8988T (cell line): ENCODE measurements around the gene DNM3.
A peak's percentile ranks its signal among the peaks of the same experiment; 100 is the strongest.
"Not testable (repeated sequence)": the region's sequence is repeated elsewhere in the genome, so short reads cannot be mapped to it uniquely, and the experiment has no call there.

Source experiments
- DNase-seq: peaks from one replicate; pipeline ENCODE4 v3.0.0; 2011

DNM3 gene

GRCh38 chr1:172404121-172404520 is 562.8 kb downstream of the DNM3 start:
- no peak for DNase-seq

GRCh38 chr1:172405912-172406311 is 564.6 kb downstream of the DNM3 start:
- DNase-seq, result no peak

- no peak for DNase-seq
These were observed 565.7 kb downstream of the DNM3 start for GRCh38 chr1:172406968-172407367.

- DNase-seq, result no peak
These were observed 567.7 kb downstream of the DNM3 start for GRCh38 chr1:172408958-172409357.

GRCh38 chr1:172410027-172410426 is 568.7 kb downstream of the DNM3 start:
- no peak for DNase-seq

GRCh38 chr1:172411791-172412338 is 570.6 kb downstream of the DNM3 start:
- DNase-seq, result no peak

- no peak for DNase-seq
These were observed 573.0 kb downstream of the DNM3 start for GRCh38 chr1:172414331-172414730.

- no peak for DNase-seq
These were observed 575.3 kb downstream of the DNM3 start for GRCh38 chr1:172416496-172417035.

- DNase-seq, result no peak
These were observed 576.3 kb downstream of the DNM3 start for GRCh38 chr1:172417557-172417956.

- no peak for DNase-seq
These were observed 579.1 kb downstream of the DNM3 start, which contains the start of gene C1orf105 for GRCh38 chr1:172420385-172420784. Gene C1orf105 (plus strand): TSS chr1:172420685. CDS start chr1:172420886, 201 bp downstream.

- no peak for DNase-seq
These were observed 580.8 kb downstream of the DNM3 start for GRCh38 chr1:172421974-172422604.

GRCh38 chr1:172423336-172423735 is 582.0 kb downstream of the DNM3 start:
- no peak for DNase-seq

- no peak for DNase-seq
These were observed 584.0 kb downstream of the DNM3 start for GRCh38 chr1:172425339-172425738.

GRCh38 chr1:172427191-172427590 is 585.9 kb downstream of the DNM3 start:
- no peak for DNase-seq

- DNase-seq, result no peak
These were observed 588.2 kb downstream of the DNM3 start for GRCh38 chr1:172429331-172430127.

GRCh38 chr1:172430128-172430454 is 588.8 kb downstream of the DNM3 start:
- DNase-seq, result no peak

GRCh38 chr1:172431204-172431603 is 589.9 kb downstream of the DNM3 start:
- DNase-seq, result no peak

GRCh38 chr1:172431721-172432192 is 590.5 kb downstream of the DNM3 start:
- no peak for DNase-seq

- not testable (repeated sequence) for DNase-seq
These were observed 595.9 kb downstream of the DNM3 start for GRCh38 chr1:172437183-172437582.

GRCh38 chr1:172442404-172442803 is 601.1 kb downstream of the DNM3 start:
- DNase-seq, result no peak

- DNase-seq, result no peak
These were observed 601.7 kb downstream of the DNM3 start for GRCh38 chr1:172442843-172443565.

- peak; percentile 71 for DNase-seq
These were observed 602.6 kb downstream of the DNM3 start, which contains the start of gene PIGC for GRCh38 chr1:172443666-172444453. Gene PIGC (minus strand): TSS chr1:172444069. CDS start chr1:172442622, 1,447 bp downstream.
